Omental fat pad (tissue), 4 donors: ENCODE data around the gene TRPM4. TPM values are rescaled to one million over a fixed set of nuclear protein-coding genes. Genes with fewer than 3 reads are reported as not detected.
"Not testable (repeated sequence)": the region's sequence is repeated elsewhere in the genome, so short reads cannot be mapped to it uniquely, and the experiment has no call there.

ENCODE experiments used
- ATAC-seq: fragments of 150-250 bp; one replicate; pipeline ENCODE4 v1.9.1; 2016; ENCODE audit warnings: mild to moderate bottlenecking, moderate library complexity; ENCODE audit not compliant: low FRiP score
- DNase-seq: peaks from one replicate; pipeline ENCODE4 v3.0.0-alpha.2; 2019; ENCODE audit warnings: low spot score
- CTCF ChIP-seq, 3 donors: fragments of 450-650 bp; IDR thresholded peaks; one replicate each; pipeline ENCODE4 v1.5.1; 2016 to 2017; ENCODE audit warnings: antibody characterized with exemption in 3 of 3, mild to moderate bottlenecking in 3 of 3, moderate library complexity in 2 of 3
- total RNA-seq, 4 donors: library from RNA; depleted of rRNA; stranded (reverse); fragments of >200 nt; gene quantifications; one replicate each; pipeline ENCODE4 v1.1.0, GENCODE V29; 2016

Gene TRPM4
- total RNA-seq, 4 donors from 2014 or later, result 7.2 to 26.0 (median 10.6) TPM

GRCh38 chr19:49167857-49168409 lies 10.3 kb downstream of the TRPM4 start:
- DNase-seq, result no peak
- no peak for ATAC-seq
- no peak for TF ChIP-seq CTCF (IDR thresholded peaks at IDR 0.05)

- no peak for TF ChIP-seq CTCF (IDR thresholded peaks at IDR 0.05)
- no peak for DNase-seq
- no peak for ATAC-seq
These were observed 10.8 kb downstream of the TRPM4 start for GRCh38 chr19:49168421-49168820.

- no peak for TF ChIP-seq CTCF (IDR thresholded peaks at IDR 0.05)
- DNase-seq (no peak), ATAC-seq (no peak)
These were observed 15.6 kb downstream of the TRPM4 start for GRCh38 chr19:49173198-49173597.

GRCh38 chr19:49180659-49181058 lies 23.1 kb downstream of the TRPM4 start:
- TF ChIP-seq CTCF (IDR thresholded peaks at IDR 0.05), result no peak
- no peak for ATAC-seq
- DNase-seq, result no peak

GRCh38 chr19:49182010-49182847 lies 24.6 kb downstream of the TRPM4 start:
- not testable (repeated sequence) for DNase-seq, ATAC-seq

GRCh38 chr19:49182848-49183375 lies 25.3 kb downstream of the TRPM4 start:
- TF ChIP-seq CTCF (IDR thresholded peaks at IDR 0.05), result no peak
- no peak for DNase-seq
- ATAC-seq, result no peak

GRCh38 chr19:49186108-49186507 lies 28.5 kb downstream of the TRPM4 start:
- no peak for TF ChIP-seq CTCF (IDR thresholded peaks at IDR 0.05)
- DNase-seq (no peak), ATAC-seq (no peak)
